Lung (tissue), 12 donors: ENCODE results near the gene IPO4. TPM values are rescaled to one million over a fixed set of nuclear protein-coding genes. Genes with fewer than 3 reads are reported as not detected.

Source experiments
- ATAC-seq: fragments of 200-7000 bp; cut with Tn5 transposase; one replicate; pipeline ENCODE4 v1.9.1; 2020; ENCODE audit warnings: moderate number of reproducible peaks; ENCODE audit not compliant: insufficient read depth, low FRiP score
- DNase-seq, 3 donors: peaks; one replicate each; pipeline ENCODE4 v3.0.0-alpha.2; 2013 to 2017
- H3K27ac ChIP-seq, 2 donors: one replicate each; pipeline ENCODE4 v1.5.1; 2013; ENCODE audit warnings: mild to moderate bottlenecking in 2 of 2, moderate library complexity in 2 of 2, control low read depth in 1 of 2, inconsistent platforms in 1 of 2, low read depth in 1 of 2, low read length in 1 of 2
- H3K27me3 ChIP-seq, 3 donors: one replicate each; pipeline ENCODE4 v1.5.1; 2013; ENCODE audit warnings: low read length in 2 of 3; ENCODE audit not compliant: control insufficient read depth in 3 of 3, insufficient read depth in 3 of 3
- H3K36me3 ChIP-seq, 4 donors: one replicate each; pipeline ENCODE4 v1.5.1; 2013; ENCODE audit warnings: low read length in 4 of 4, mild to moderate bottlenecking in 1 of 4, moderate library complexity in 1 of 4; ENCODE audit not compliant: control insufficient read depth in 4 of 4, insufficient read depth in 4 of 4
- H3K4me1 ChIP-seq, 5 donors: one replicate each; pipeline ENCODE4 v1.5.1; 2013; ENCODE audit warnings: low read length in 5 of 5, mild to moderate bottlenecking in 2 of 5, moderate library complexity in 1 of 5; ENCODE audit not compliant: control insufficient read depth in 5 of 5, insufficient read depth in 5 of 5
- H3K4me3 ChIP-seq: one replicate; pipeline ENCODE4 v1.5.1; 2013; ENCODE audit warnings: mild to moderate bottlenecking, control low read depth, moderate library complexity
- H3K9ac ChIP-seq, 2 donors: one replicate each; pipeline ENCODE4 v1.5.1; 2013; ENCODE audit warnings: low read length in 2 of 2, control low read depth in 1 of 2; ENCODE audit not compliant: insufficient read depth in 1 of 2
- H3K9me3 ChIP-seq, 4 donors: one replicate each; pipeline ENCODE4 v1.5.1; 2013; ENCODE audit warnings: low read length in 3 of 4, mild to moderate bottlenecking in 1 of 4, moderate library complexity in 1 of 4; ENCODE audit not compliant: control insufficient read depth in 4 of 4, insufficient read depth in 3 of 4
- WGBS, 2 donors: extraction: QIAGEN DNeasy Blood & Tissue Kit; methylation state at CpG; one replicate each; pipeline ENCODE4 v1.1.7; 2013; 5-methylcytosine and 5-hydroxymethylcytosine counted together
- polyA plus RNA-seq, 2 donors: library from polyadenylated mRNA; stranded (reverse); fragments of 200-250 nt; gene quantifications; one replicate each; pipeline ENCODE4 v1.2.1, GENCODE V29; 2013
- total RNA-seq, 2 donors: library from RNA; depleted of rRNA in 1 of 2; stranded (reverse); fragments of >200 nt in 1 of 2; gene quantifications; one replicate each; pipeline ENCODE4 v1.2.1, GENCODE V29; 2014 to 2021
- TF ChIP-seq, protein P1 (sequence below): IDR thresholded peaks from 2 replicates; pipeline ENCODE4 v1.5.1; 2012; ENCODE audit warnings: mild to moderate bottlenecking; ENCODE audit errors: control extremely low read depth, extremely low read depth
- donor health status: control.
- donor health status: control.
- donor health status: Bipolar disorder and iron deficiency.
- donor health status: healthy.
- donor health status: DM: yes; HTN: yes; CAD: no.

The IPO4 gene
- total and polyA plus RNA-seq, 4 donors = 13.0 to 78.9 (median 28.4) TPM

GRCh38 chr14:24146453-24146977 is 42.1 kb downstream of the IPO4 start, which contains the start of gene PSME2:
Gene PSME2 (minus strand): TSS chr14:24146610. CDS start chr14:24146581, 29 bp downstream.
- H3K4me1 ChIP-seq = peaks cover 8 to 25% (median 12%) of the 10 kb centered on the region in 5 donors
- peak within 1 kb of the TSS; percentile 89 to 93 for H3K27ac ChIP-seq
- H3K27me3 ChIP-seq = no peaks in the 10 kb centered on the region
- 0 to 1% methylated on average over 25 of the region's 25 CpGs for WGBS, 2 donors
- no peaks in the 10 kb centered on the region for H3K9me3 ChIP-seq
- DNase-seq (peak; percentile 98 to 99 (median 98)), ATAC-seq (peak; percentile 84)
- H3K9ac ChIP-seq = peak within 1 kb of the TSS in 1 of 2 donors; percentile 85
- peaks cover 10 to 41% (median 30%) of the 10 kb centered on the region in 4 donors for H3K36me3 ChIP-seq
- TF ChIP-seq, protein P1, sequence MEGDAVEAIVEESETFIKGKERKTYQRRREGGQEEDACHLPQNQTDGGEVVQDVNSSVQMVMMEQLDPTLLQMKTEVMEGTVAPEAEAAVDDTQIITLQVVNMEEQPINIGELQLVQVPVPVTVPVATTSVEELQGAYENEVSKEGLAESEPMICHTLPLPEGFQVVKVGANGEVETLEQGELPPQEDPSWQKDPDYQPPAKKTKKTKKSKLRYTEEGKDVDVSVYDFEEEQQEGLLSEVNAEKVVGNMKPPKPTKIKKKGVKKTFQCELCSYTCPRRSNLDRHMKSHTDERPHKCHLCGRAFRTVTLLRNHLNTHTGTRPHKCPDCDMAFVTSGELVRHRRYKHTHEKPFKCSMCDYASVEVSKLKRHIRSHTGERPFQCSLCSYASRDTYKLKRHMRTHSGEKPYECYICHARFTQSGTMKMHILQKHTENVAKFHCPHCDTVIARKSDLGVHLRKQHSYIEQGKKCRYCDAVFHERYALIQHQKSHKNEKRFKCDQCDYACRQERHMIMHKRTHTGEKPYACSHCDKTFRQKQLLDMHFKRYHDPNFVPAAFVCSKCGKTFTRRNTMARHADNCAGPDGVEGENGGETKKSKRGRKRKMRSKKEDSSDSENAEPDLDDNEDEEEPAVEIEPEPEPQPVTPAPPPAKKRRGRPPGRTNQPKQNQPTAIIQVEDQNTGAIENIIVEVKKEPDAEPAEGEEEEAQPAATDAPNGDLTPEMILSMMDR = no peak
- H3K4me3 ChIP-seq = peak within 1 kb of the TSS; percentile 94

DNA sequence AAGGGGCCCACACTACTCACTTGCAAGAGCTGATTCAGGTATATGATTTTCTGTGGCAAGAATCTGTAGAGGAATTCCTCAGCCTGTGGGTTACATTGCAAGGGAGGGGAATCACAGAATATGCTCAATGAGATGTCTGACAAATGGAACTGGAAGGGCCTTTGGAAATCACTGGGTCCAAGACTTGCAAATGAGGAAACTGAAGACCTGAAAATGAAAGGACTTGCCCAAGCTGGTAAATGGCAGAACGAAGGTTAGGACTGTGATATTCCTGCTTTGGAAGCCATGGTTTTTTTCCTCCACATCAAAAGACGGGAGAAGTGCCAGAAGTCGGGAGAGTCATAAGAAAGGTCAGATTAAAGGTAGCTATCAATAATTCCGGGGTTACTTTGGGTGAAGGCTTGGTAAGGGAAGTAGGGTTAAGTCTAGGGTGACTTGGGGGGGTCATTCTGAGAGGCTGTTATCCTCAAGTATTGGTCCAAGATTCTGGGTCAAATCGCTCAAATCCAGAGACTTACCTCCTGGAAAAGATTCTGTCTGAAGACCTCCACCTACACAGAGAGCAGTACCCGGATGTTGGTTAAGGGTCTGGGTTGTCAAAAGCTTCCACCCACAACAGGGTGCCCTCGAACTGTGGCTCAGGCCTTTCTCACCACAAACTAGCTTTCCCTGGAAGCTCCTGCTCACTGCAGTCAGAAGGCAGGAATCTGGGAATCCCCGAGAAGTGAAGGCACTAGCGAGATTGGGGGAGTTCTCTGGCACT is 42.7 kb downstream of the IPO4 start:
- ATAC-seq (no peak), DNase-seq (no peak)
- 8 to 20% methylated on average over 9 of the region's 9 CpGs for WGBS, 2 donors

GRCh38 chr14:24145219-24145618 is 43.4 kb downstream of the IPO4 start:
- DNase-seq (no peak), ATAC-seq (no peak)
- no peak overlapping the region for H3K4me3 ChIP-seq
- WGBS, 2 donors = 91 to 100% methylated on average over 2 of the region's 2 CpGs
- H3K27me3 ChIP-seq = no peaks in the 10 kb centered on the region
- H3K4me1 ChIP-seq = peaks cover 8 to 30% (median 11%) of the 10 kb centered on the region in 5 donors
- TF ChIP-seq, protein P1 = no peak
- peaks cover 3 to 28% (median 17%) of the 10 kb centered on the region in 4 donors for H3K36me3 ChIP-seq
- H3K9me3 ChIP-seq = no peaks in the 10 kb centered on the region
- no peak overlapping the region for H3K9ac ChIP-seq
- no peak overlapping the region for H3K27ac ChIP-seq

More for the DNA sequence above, 42.7 kb downstream of the IPO4 start:
- H3K9ac ChIP-seq = peak overlapping the region in 1 of 2 donors; percentile 85
- H3K4me1 ChIP-seq = peaks cover 8 to 26% (median 12%) of the 10 kb centered on the region in 5 donors
- peaks cover 5 to 34% (median 23%) of the 10 kb centered on the region in 4 donors for H3K36me3 ChIP-seq
- H3K9me3 ChIP-seq = no peaks in the 10 kb centered on the region
- H3K27ac ChIP-seq = peak overlapping the region; percentile 79 to 91
- no peaks in the 10 kb centered on the region for H3K27me3 ChIP-seq
- TF ChIP-seq, protein P1 = no peak
- peak overlapping the region; percentile 71 for H3K4me3 ChIP-seq
